GM21515 (cell line): ENCODE data around the gene SEC14L3.

Experiments used
- ATAC-seq: cut with Tn5 transposase; IDR thresholded peaks from one replicate; pipeline ENCODE4 v1.9.1; 2021; ENCODE audit not compliant: unreplicated experiment

SEC14L3 gene

DNA sequence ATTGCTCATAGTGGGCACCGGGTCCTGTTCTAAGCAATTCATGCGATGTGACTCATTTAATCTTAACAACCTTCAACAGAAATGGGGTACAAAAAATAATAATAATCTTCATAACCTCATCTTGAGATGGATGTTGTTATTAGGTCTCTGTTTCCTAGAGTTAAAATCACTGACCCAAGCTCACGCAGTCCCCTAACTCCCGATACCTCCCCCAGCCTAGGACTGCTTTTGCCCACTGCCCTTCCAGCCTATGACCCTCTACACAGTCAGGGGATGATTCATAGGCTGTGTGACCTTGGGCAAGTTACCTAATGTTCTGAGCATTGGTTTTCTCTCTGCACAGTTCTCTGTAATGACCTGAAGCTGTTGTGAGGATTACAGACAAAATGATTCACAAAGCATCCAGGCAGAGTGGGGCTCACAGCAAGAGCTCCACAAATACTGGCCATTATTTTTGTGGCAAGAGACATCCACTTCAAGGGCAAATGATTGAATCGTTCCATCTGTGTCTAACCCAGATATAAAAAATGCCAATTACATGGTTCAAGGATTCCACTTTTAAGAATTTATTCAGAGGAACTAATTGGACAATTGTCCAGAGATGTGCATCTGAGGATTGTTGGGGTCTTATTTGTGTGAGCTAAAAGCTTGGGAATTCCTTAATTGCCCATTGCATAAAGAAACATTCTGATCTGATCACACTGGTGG is 26.2 kb downstream of the SEC14L3 start:
- ATAC-seq, result no peak

DNA sequence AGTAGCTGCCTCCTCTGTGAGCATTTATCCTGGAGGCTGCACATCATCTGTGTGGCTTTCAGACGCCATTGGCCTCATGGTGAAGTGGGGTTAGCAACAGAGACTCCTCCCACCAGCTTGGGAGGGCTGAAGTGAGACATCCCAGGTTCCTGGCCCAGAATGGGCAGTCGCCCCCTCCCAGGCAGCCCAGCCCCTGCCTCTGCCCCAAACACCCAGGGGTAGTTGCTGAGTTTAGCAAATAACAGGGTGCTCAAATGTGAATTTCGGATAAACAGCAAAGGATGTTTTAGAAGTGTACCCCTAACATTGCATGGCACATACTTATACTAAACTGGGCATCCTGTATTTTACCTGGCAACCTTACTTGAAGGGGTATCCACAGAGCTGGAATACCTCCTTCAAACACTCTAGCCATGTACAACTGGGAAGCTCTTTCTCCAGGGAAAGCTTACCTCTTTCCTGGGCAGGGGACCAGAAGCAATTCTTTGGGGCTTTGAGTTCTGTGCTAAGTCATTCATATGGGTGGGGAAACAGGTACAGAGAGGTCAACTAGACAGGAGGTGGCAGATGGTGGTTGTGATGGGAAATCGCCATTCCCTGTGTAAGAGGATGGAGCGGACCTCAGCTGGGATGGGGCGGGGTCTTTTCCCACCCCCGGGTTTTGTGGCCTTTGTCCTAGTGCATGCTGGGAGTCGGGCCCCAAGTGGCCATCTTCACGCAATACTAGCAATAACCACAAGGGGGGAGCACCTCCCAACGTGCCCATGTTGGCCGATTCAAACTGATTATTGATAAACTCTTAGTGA is 27.0 kb downstream of the SEC14L3 start:
- no peak for ATAC-seq

DNA sequence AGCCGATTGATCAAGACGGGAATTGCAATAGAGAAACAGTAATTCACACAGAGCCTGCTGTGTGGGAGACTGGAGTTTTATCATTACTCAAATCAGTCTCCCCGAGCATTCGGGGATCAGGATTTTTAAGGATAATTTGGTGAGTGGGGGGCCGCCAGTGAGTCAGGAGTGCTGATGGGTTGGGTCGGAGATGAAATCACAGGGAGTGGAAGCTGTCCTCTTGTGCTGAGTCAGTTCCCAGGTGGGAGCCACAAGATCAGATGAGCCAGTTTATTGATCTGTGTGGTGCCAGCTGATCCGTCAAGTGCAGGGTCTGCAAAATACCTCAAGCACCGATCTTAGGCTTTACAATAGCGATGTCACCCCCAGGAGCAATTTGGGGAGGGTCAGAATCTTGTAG is 30.7 kb downstream of the SEC14L3 start:
- ATAC-seq, result no peak

DNA sequence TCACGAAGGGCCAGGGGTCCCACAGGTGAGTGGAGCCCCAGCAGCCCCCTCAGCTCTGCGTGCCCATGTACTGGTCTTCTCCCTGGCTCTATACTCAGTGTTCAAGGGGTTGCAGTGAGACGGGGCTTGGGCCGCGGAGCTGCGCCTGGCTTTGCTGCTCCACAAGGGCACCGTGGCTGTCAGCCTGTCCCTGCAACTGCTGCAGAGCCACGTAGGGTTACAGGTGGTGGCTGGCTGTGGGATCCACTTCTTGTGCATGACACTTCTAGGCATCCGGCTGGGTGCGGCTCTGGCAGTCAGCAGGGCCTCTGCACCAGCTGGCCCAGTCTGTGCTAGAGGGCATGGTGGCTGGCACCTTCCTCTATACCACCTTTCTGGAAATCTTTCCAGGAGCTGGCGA is 32.0 kb downstream of the SEC14L3 start:
- ATAC-seq, result no peak

GRCh38 chr22:30439226-30439625 is 32.6 kb downstream of the SEC14L3 start:
- ATAC-seq, result no peak

DNA sequence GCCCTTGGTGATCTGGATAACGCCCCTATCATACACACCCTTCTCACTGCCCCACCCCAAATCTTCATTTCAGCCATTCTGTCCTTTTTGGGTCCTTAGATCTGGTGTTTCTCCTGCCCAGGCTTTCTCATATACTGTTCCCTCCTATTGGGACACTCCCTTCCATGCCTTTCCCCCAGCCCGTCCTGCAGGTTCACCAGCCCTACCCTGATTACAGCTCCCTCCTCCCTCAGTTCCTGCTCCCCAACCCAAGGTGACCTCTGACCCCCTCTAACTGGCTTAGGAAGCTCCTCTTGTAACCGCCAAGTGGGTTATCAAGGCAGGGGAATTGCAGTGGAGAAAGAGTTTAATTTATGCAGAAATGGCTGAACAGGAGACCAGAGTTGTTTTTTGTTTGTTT is 33.3 kb downstream of the SEC14L3 start:
- ATAC-seq, result no peak

GRCh38 chr22:30436196-30436595 is 35.6 kb downstream of the SEC14L3 start:
- no peak for ATAC-seq

- ATAC-seq, result no peak
Measured at GRCh38 chr22:30435674-30436126, 36.1 kb downstream of the SEC14L3 start.

GRCh38 chr22:30434843-30435242 is 37.0 kb downstream of the SEC14L3 start:
- ATAC-seq, result no peak

DNA sequence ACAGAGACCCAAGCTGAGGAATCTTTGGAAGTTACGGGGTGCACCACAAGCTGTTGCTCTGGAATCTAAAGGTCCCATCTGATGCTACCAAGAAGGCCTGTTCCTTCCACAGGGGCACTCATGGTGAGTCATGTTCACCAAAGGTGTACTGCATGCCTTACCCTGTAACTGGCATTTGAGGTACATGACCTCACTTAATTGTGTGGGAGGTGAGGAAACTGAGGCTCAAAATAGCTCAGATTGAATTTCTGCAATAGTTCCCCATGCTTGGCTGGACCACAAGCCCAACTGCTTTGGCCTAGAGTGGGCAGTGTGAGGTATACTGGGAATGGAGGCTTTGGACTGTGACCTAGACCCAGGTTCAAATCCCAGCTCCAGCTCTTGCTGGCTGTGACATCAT is 38.0 kb downstream of the SEC14L3 start:
- no peak for ATAC-seq

DNA sequence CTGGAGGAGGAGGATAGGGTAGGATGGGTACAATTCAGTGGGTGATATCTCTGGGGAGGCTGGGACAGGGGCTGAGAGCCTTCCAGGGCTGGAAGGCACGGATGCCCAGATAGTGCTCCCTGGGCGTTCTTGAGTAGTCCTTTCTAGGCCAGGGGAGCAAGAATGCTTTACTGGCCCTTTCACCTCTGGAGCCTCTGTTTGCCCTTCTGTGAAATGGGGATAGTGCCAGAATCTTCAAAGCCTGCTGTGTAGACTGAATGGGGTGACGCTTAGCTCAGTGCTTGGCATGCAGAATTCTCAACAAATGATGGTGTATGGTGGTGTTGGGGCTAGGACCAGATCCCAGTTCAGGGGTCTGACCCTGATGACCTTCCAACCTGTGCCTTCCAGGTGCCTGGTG is 38.6 kb downstream of the SEC14L3 start:
- ATAC-seq, result no peak

DNA sequence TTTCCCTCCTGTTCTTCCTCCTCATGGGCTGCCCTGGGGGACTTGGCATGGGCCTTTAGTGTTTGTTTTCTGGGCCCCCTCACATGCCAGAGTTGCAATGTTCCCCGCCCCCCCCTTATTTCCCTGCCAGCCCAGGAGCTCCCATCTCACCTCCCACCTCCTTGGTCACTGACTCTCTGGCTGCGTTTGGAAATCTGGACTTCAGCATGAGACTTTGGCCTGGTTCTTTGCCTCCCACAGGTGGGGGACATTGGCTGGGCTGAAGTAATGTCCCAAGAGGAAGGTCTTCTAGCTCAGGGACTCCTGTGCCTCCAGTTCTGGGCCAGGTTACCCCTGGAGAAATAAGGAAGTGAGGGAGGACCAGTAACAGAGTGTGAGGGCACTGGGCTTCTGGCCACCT is 39.3 kb downstream of the SEC14L3 start:
- ATAC-seq, result no peak

DNA sequence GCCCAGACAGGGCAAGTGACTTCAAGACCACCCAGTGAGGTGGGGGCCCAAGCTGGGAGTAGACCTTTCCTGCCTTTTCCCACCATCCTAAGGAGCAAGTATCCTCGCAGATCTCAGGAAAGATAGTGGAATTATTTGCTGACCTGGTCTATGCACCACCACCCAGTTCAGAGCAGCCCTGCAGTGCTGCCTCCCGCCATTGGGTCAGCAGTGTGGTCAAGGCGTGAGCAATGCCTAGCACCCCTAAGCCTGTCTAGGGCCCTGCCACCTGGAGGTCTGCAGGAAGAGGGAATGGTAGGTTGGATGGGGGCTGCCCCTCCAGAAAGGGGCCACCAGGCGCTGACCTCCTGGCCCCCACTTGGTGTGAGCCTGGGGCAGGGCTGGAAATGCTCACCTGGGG is 39.7 kb downstream of the SEC14L3 start:
- ATAC-seq, result no peak

DNA sequence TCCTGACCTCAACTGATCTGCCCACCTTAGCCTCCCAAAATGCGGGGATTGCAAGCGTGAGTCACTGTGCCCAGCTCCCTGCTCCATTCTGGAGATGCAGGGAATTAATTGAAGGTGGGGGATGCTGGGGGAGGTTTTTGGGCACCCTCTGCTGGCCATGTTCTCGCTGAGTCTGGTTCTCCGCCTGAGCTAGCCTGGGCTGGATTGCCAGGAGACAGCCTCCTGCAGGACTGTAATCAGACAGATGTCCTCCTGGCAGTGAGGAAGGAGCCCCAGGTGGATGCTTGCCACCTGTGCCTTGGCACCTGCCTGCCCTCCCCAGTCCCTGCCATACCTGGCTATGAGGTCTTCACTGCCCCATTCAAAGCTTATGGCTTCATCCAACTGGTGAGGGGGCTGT is 40.9 kb downstream of the SEC14L3 start:
- no peak for ATAC-seq

GRCh38 chr22:30429887-30430286 is 41.9 kb downstream of the SEC14L3 start:
- ATAC-seq, result no peak

- no peak for ATAC-seq
Measured at GRCh38 chr22:30427871-30428270, 43.9 kb downstream of the SEC14L3 start.

DNA sequence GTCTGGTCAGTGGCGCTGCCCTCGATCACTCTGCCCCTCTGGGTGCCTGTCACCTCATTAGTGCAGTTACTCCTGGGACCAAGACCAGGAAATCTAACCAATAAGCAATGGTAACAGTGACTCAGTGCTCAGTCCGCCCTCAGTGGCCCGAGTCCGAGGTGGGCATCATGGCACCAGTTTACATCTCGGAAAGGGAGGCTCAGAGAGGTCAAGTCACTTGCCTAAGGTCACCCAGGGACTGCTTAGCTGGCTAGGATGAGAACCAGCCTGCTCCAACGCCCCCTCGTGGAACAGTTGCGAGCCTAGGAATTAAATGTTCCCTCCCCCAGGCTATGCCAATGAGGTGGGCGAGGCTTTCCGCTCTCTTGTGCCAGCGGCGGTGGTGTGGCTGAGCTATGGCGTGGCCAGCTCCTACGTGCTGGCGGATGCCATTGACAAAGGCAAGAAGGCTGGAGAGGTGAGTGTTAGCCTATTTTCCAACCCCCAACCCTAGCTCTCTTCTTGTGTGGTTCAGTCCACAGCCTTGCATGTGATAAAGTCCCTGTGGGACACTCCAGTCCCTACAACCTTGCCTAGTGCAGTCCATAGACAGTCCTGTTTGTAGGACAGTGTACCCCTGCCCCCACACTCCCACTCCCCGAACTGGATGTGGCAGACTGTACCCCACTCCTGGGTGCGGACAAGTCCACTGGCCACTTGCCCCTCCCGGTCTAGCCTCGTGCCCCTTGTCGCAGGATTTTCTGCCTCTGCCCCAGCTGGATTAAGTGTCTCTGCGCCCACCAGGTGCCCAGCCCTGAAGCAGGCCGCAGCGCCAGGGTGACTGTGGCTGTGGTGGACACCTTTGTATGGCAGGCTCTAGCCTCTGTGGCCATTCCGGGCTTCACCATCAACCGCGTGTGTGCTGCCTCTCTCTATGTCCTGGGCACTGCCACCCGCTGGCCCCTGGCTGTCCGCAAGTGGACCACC is 45.1 kb downstream of the SEC14L3 start:
- ATAC-seq, result no peak

GRCh38 chr22:30425616-30426387 is 46.0 kb downstream of the SEC14L3 start, which contains the start of gene MTFP1:
TSS of gene MTFP1 (plus strand) at chr22:30425768. CDS start at chr22:30425880, 112 bp downstream.
- no peak for ATAC-seq

GRCh38 chr22:30425327-30425615 is 46.5 kb downstream of the SEC14L3 start:
- ATAC-seq, result no peak

- no peak for ATAC-seq
Measured at GRCh38 chr22:30424534-30425326, 47.1 kb downstream of the SEC14L3 start.
